DND-41 (cell line): ENCODE results near the gene CD79A.

Experiments
- ATAC-seq: fragments of 200-7000 bp; cut with Tn5 transposase; 3 replicates; pipeline ENCODE4 v1.9.1; 2021; ENCODE audit warnings: low read depth; ENCODE audit not compliant: insufficient read depth
- DNase-seq: peaks from one replicate; pipeline ENCODE4 v3.0.0-alpha.2; 2020
- H2AFZ ChIP-seq: 2 replicates; pipeline ENCODE4 v1.6.0; 2012; ENCODE audit warnings: low read depth, low read length
- H3K27ac ChIP-seq: 2 replicates; pipeline ENCODE4 v1.5.1; 2012; ENCODE audit warnings: low read length, inconsistent platforms
- H3K27me3 ChIP-seq: fragments of 200-600 bp; sonication (generic); 2 replicates; pipeline ENCODE4 v1.6.0; 2012; ENCODE audit warnings: low read length, mild to moderate bottlenecking, inconsistent platforms; ENCODE audit not compliant: insufficient read depth, poor library complexity
- H3K36me3 ChIP-seq: 2 replicates; pipeline ENCODE4 v1.5.1; 2012; ENCODE audit warnings: low read length, inconsistent platforms; ENCODE audit not compliant: insufficient read depth
- H3K4me1 ChIP-seq: 2 replicates; pipeline ENCODE4 v1.5.1; 2012; ENCODE audit warnings: mild to moderate bottlenecking, low read length; ENCODE audit not compliant: insufficient read depth
- H3K4me2 ChIP-seq: 2 replicates; pipeline ENCODE4 v1.6.0; 2012; ENCODE audit warnings: mild to moderate bottlenecking, moderate library complexity, low read length, inconsistent platforms; ENCODE audit not compliant: insufficient read depth
- H3K4me3 ChIP-seq, 2 experiments: fragments of 200-600 bp in 1 of 2; shearing (Covaris generic) in 1 of 2; 2 replicates each; pipeline ENCODE4 v1.5.1; 2012 to 2016; ENCODE audit warnings: inconsistent platforms in 2 of 2, low read length in 2 of 2, mild to moderate bottlenecking in 2 of 2, low read depth in 1 of 2, moderate library complexity in 1 of 2
- H3K79me2 ChIP-seq: 2 replicates; pipeline ENCODE4 v1.6.0; 2012; ENCODE audit warnings: low read length, inconsistent platforms; ENCODE audit not compliant: insufficient read depth
- H3K9ac ChIP-seq: 2 replicates; pipeline ENCODE4 v1.6.0; 2012; ENCODE audit warnings: low read depth, mild to moderate bottlenecking, inconsistent platforms, low read length, moderate library complexity
- H3K9me3 ChIP-seq: 2 replicates; pipeline ENCODE4 v1.5.1; 2012; ENCODE audit warnings: low read length, moderate library complexity, mild to moderate bottlenecking, inconsistent platforms; ENCODE audit not compliant: insufficient read depth, severe bottlenecking
- H4K20me1 ChIP-seq: 2 replicates; pipeline ENCODE4 v1.6.0; 2012; ENCODE audit warnings: low read length; ENCODE audit not compliant: insufficient read depth
- CTCF ChIP-seq: IDR thresholded peaks from 2 replicates; pipeline ENCODE4 v1.5.1; 2012; ENCODE audit warnings: borderline replicate concordance, low read length, moderate library complexity, mild to moderate bottlenecking; ENCODE audit not compliant: poor library complexity, severe bottlenecking; ENCODE audit errors: extremely low read depth
- EZH2 ChIP-seq: IDR thresholded peaks from 3 replicates; pipeline ENCODE4 v1.6.1; 2012; ENCODE audit warnings: borderline replicate concordance, low read depth, mild to moderate bottlenecking, moderate library complexity, low read length, inconsistent platforms; ENCODE audit not compliant: severe bottlenecking

Gene CD79A

GRCh38 chr19:41896581-41896942 is 19.5 kb downstream of the CD79A start:
- DNase-seq (no peak), ATAC-seq (no peak)
- H3K4me3 ChIP-seq: no peak overlapping the region
- peaks cover 48% of the 10 kb centered on the region for H3K79me2 ChIP-seq
- no peak overlapping the region for H3K9ac ChIP-seq
- H3K27ac ChIP-seq: no peak overlapping the region
- no peaks in the 10 kb centered on the region for H3K9me3 ChIP-seq
- no peak overlapping the region for H3K4me2 ChIP-seq
- H2AFZ ChIP-seq: no peak overlapping the region
- TF ChIP-seq EZH2: no peak
- no peak for TF ChIP-seq CTCF
- H3K27me3 ChIP-seq: no peaks in the 10 kb centered on the region
- H3K36me3 ChIP-seq: peaks cover 89% of the 10 kb centered on the region
- peaks cover 10% of the 10 kb centered on the region; the same call in 1 of the 2 replicates for H3K4me1 ChIP-seq
- peaks cover 52% of the 10 kb centered on the region for H4K20me1 ChIP-seq

- no peaks in the 10 kb centered on the region for H3K27me3 ChIP-seq
- DNase-seq (no peak), ATAC-seq (no peak)
- no peak overlapping the region for H3K9ac ChIP-seq
- no peak overlapping the region for H2AFZ ChIP-seq
- peaks cover 10% of the 10 kb centered on the region; the same call in 1 of the 2 replicates for H3K4me1 ChIP-seq
- peaks cover 47% of the 10 kb centered on the region for H4K20me1 ChIP-seq
- TF ChIP-seq CTCF (no peak), EZH2 (no peak)
- H3K4me2 ChIP-seq: no peak overlapping the region
- no peaks in the 10 kb centered on the region for H3K9me3 ChIP-seq
- H3K79me2 ChIP-seq: peaks cover 43% of the 10 kb centered on the region
- peaks cover 89% of the 10 kb centered on the region for H3K36me3 ChIP-seq
- H3K27ac ChIP-seq: no peak overlapping the region
- H3K4me3 ChIP-seq: no peak overlapping the region
Measured at GRCh38 chr19:41897181-41897580, 20.1 kb downstream of the CD79A start.

GRCh38 chr19:41897820-41898219 is 20.7 kb downstream of the CD79A start:
- Histone ChIP-seq H3K79me2 (peaks cover 36% of the 10 kb centered on the region), H2AFZ (no peak overlapping the region), H3K4me2 (no peak overlapping the region), H3K27me3 (no peaks in the 10 kb centered on the region), H3K27ac (no peak overlapping the region), H3K9ac (no peak overlapping the region), H3K4me1 (peaks cover 5% of the 10 kb centered on the region; the same call in 1 of the 2 replicates), H3K9me3 (no peaks in the 10 kb centered on the region), H4K20me1 (peaks cover 41% of the 10 kb centered on the region), H3K36me3 (peaks cover 89% of the 10 kb centered on the region), H3K4me3 (no peak overlapping the region)
- no peak for ATAC-seq
- TF ChIP-seq EZH2 (no peak), CTCF (no peak)
- DNase-seq: no peak

- ATAC-seq: no peak
- Histone ChIP-seq H3K36me3 (peaks cover 90% of the 10 kb centered on the region), H3K4me1 (peaks cover 3% of the 10 kb centered on the region; the same call in 1 of the 2 replicates)
Measured at GRCh38 chr19:41898235-41898634, 21.2 kb downstream of the CD79A start.

More at GRCh38 chr19:41898235-41898634, 21.2 kb downstream of the CD79A start:
- Histone ChIP-seq H3K27me3 (no peaks in the 10 kb centered on the region), H3K79me2 (peaks cover 34% of the 10 kb centered on the region), H2AFZ (no peak overlapping the region), H4K20me1 (peaks cover 40% of the 10 kb centered on the region), H3K9ac (no peak overlapping the region), H3K4me3 (no peak overlapping the region), H3K27ac (no peak overlapping the region), H3K4me2 (no peak overlapping the region), H3K9me3 (no peaks in the 10 kb centered on the region)
- TF ChIP-seq EZH2 (no peak), CTCF (no peak)
- DNase-seq: no peak
